Spinal cord (tissue), 10 donors: ENCODE results near the gene REN. TPM values are rescaled to one million over a fixed set of nuclear protein-coding genes. Genes with fewer than 3 reads are reported as not detected.

Source experiments
- DNase-seq, 6 donors: peaks; one replicate each; pipeline versions ENCODE4 v3.0.0 to v3.0.0-alpha.2; 2013 to 2015; ENCODE audit warnings: low spot score in 6 of 6, low read depth in 4 of 6
- H3K27ac ChIP-seq: one replicate; pipeline ENCODE4 v1.5.1; 2013; ENCODE audit warnings: low read depth, low read length, control low read depth
- H3K27me3 ChIP-seq: one replicate; pipeline ENCODE4 v1.6.1; 2013; ENCODE audit warnings: low read length; ENCODE audit not compliant: control insufficient read depth, insufficient read depth
- H3K36me3 ChIP-seq: one replicate; pipeline ENCODE4 v1.6.1; 2013; ENCODE audit warnings: low read length; ENCODE audit not compliant: control insufficient read depth, insufficient read depth
- H3K4me1 ChIP-seq: one replicate; pipeline ENCODE4 v1.6.1; 2013; ENCODE audit warnings: low read length; ENCODE audit not compliant: control insufficient read depth, insufficient read depth
- H3K4me3 ChIP-seq: one replicate; pipeline ENCODE4 v1.5.1; 2013; ENCODE audit warnings: low read depth, low read length, control low read depth
- H3K9me3 ChIP-seq: one replicate; pipeline ENCODE4 v1.6.1; 2013; ENCODE audit warnings: low read length; ENCODE audit not compliant: control insufficient read depth, insufficient read depth
- WGBS: methylation state at CpG from one replicate; pipeline ENCODE4 v1.1.5; 2013; ENCODE audit warnings: missing lambda C conversion rate; ENCODE audit not compliant: insufficient coverage; 5-methylcytosine and 5-hydroxymethylcytosine counted together
- polyA plus RNA-seq, 2 donors: library from polyadenylated mRNA; unstranded; fragments of 120-200 nt; gene quantifications; one replicate each; pipeline ENCODE4 v1.2.1, GENCODE V29; 2013; ENCODE audit not compliant: insufficient read length in 2 of 2
- total RNA-seq, 2 donors: library from RNA; depleted of rRNA in 1 of 2; stranded (reverse); fragments of 120-200 nt in 1 of 2; fragments of >200 nt in 1 of 2; gene quantifications; one replicate each; pipeline versions ENCODE4 v1.2.3 to v1.2.4, GENCODE V29; 2013 to 2014
- donor health status: healthy.

Gene REN
- total and polyA plus RNA-seq, 4 donors: 0.17 to 0.39 TPM; not detected in 2

GRCh38 chr1:204105131-204105515 is 61.0 kb downstream of the REN start:
- WGBS: 80% methylated on average over 1 of the region's 6 CpGs
- H3K9me3 ChIP-seq: no peaks in the 10 kb centered on the region
- no peak overlapping the region for H3K27ac ChIP-seq
- H3K27me3 ChIP-seq: no peaks in the 10 kb centered on the region
- DNase-seq: no peak
- peaks cover 4% of the 10 kb centered on the region for H3K36me3 ChIP-seq
- no peak overlapping the region for H3K4me3 ChIP-seq
- H3K4me1 ChIP-seq: peaks cover 61% of the 10 kb centered on the region

Other genes with a start within 250 kb of the REN start
- gene SOX13, start 93.2 kb downstream of the REN start, total RNA-seq: 10 to 100 TPM in 1 of 2 donors, 1 to 10 TPM in 1; 8.4 to 21.2 TPM
- gene SOX13, start 93.2 kb downstream of the REN start, polyA plus RNA-seq: 10 to 100 TPM; 41.9 to 49.6 TPM
- gene ETNK2, start 14.3 kb downstream of the REN start, total RNA-seq: 10 to 100 TPM; 18.2 to 22.9 TPM
- gene ETNK2, start 14.3 kb downstream of the REN start, polyA plus RNA-seq: 10 to 100 TPM; 59.9 to 65.4 TPM
- gene KISS1, start 30.2 kb upstream of the REN start, total RNA-seq: 1 to 10 TPM in 1 of 2 donors, not detected in 1; 7.0 TPM
- 1 to 10 TPM; 1.7 to 2.1 TPM for gene KISS1, start 30.2 kb upstream of the REN start, polyA plus RNA-seq
- 1 to 10 TPM; 2.4 to 3.1 TPM for gene GOLT1A, start 47.7 kb upstream of the REN start, total RNA-seq
- 10 to 100 TPM; 12.4 to 12.5 TPM for gene GOLT1A, start 47.7 kb upstream of the REN start, polyA plus RNA-seq
- 10 to 100 TPM; 17.1 to 22.1 TPM for gene PLEKHA6, start 193.6 kb upstream of the REN start, total RNA-seq
- 10 to 100 TPM; 31.2 to 33.2 TPM for gene PLEKHA6, start 193.6 kb upstream of the REN start, polyA plus RNA-seq
- 10 to 100 TPM; 31.5 to 51.4 TPM for gene PPP1R15B, start 245.5 kb upstream of the REN start, total RNA-seq
- 10 to 100 TPM; 31.4 to 40.5 TPM for gene PPP1R15B, start 245.5 kb upstream of the REN start, polyA plus RNA-seq